ENCODE measurements around the gene PRPSAP2. TPM values are rescaled to one million over a fixed set of nuclear protein-coding genes. Genes with fewer than 3 reads are reported as not detected.

The PRPSAP2 gene
- total RNA-seq, 1 donor from 2014 or later, result 15.9 TPM

GRCh38 chr17:18970582-18971480, 112.9 kb downstream of the PRPSAP2 start:
- ATAC-seq (no peak), DNase-seq (ENCODE audit: missing footprints) (no peak)
- intact Hi-C loops (cut with DNase I), result no loop called here

- DNase-seq (ENCODE audit: missing footprints) (no peak), ATAC-seq (no peak)
- intact Hi-C loops (cut with DNase I), result no loop called here
Measured at GRCh38 chr17:18971801-18972200, 113.9 kb downstream of the PRPSAP2 start.

- intact Hi-C loops (cut with DNase I), result no loop called here
- ATAC-seq, result no peak
- peak; percentile 37 for DNase-seq (ENCODE audit: missing footprints)
Measured at GRCh38 chr17:18974407-18975149, 116.6 kb downstream of the PRPSAP2 start.

GRCh38 chr17:18975597-18975996, 117.7 kb downstream of the PRPSAP2 start:
- ATAC-seq, result no peak
- DNase-seq (ENCODE audit: missing footprints), result no peak
- intact Hi-C loops (cut with DNase I), result no loop called here

GRCh38 chr17:18976201-18976600, 118.3 kb downstream of the PRPSAP2 start:
- DNase-seq (ENCODE audit: missing footprints) (no peak), ATAC-seq (no peak)
- intact Hi-C loops (cut with DNase I), result no loop called here

GRCh38 chr17:18977021-18977420, 119.1 kb downstream of the PRPSAP2 start:
- intact Hi-C loops (cut with DNase I), result no loop called here
- no peak for ATAC-seq
- no peak for DNase-seq (ENCODE audit: missing footprints)

GRCh38 chr17:18977646-18978045, 119.7 kb downstream of the PRPSAP2 start:
- DNase-seq (ENCODE audit: missing footprints) (no peak), ATAC-seq (no peak)
- intact Hi-C loops (cut with DNase I), result no loop called here

- DNase-seq (ENCODE audit: missing footprints) (no peak), ATAC-seq (no peak)
- intact Hi-C loops (cut with DNase I), result no loop called here
Measured at GRCh38 chr17:18978050-18978449, 120.1 kb downstream of the PRPSAP2 start.

- no peak for DNase-seq (ENCODE audit: missing footprints)
- intact Hi-C loops (cut with DNase I), result no loop called here
- ATAC-seq, result no peak
Measured at GRCh38 chr17:18978655-18979054, 120.7 kb downstream of the PRPSAP2 start.

Other genes starting within 250 kb of the PRPSAP2 start
- gene TBC1D28, start 213.7 kb upstream of the PRPSAP2 start, total RNA-seq, result not detected
- gene FOXO3B, start 175.8 kb upstream of the PRPSAP2 start, total RNA-seq, result 1.2 TPM
- gene FBXW10, start 114.1 kb upstream of the PRPSAP2 start, total RNA-seq, result not detected
- gene TVP23B, start 76.9 kb upstream of the PRPSAP2 start, total RNA-seq, result 24.3 TPM
- not detected for gene SLC5A10, start 94.0 kb downstream of the PRPSAP2 start, total RNA-seq
- 2.7 TPM for gene FAM83G, start 146.6 kb downstream of the PRPSAP2 start, total RNA-seq
- gene GRAP, start 188.8 kb downstream of the PRPSAP2 start, total RNA-seq, result 2.0 TPM

Measured in Right ventricle myocardium inferior (tissue), 1 donor.